ENCODE data around the gene TMEM59. TPM values are rescaled to one million over a fixed set of nuclear protein-coding genes. Genes with fewer than 3 reads are reported as not detected.

The TMEM59 gene
- total RNA-seq, 1 donor: 237 TPM

- no peak for TF ChIP-seq CTCF (IDR thresholded peaks at IDR 0.05; ENCODE audit: insufficient read depth, low read depth, low read length)
- no peak overlapping the region for H3K4me3 ChIP-seq (ENCODE audit: low read depth, low read length)
- no peak for DNase-seq (ENCODE audit: low read depth)
Measured at GRCh38 chr1:54012008-54012325, 41.0 kb downstream of the TMEM59 start.

GRCh38 chr1:54011316-54012007, 41.5 kb downstream of the TMEM59 start:
- no peak for DNase-seq (ENCODE audit: low read depth)

GRCh38 chr1:54010415-54011117, 42.4 kb downstream of the TMEM59 start:
- no peak for DNase-seq (ENCODE audit: low read depth)
- H3K4me3 ChIP-seq (ENCODE audit: low read depth, low read length): no peak overlapping the region
- no peak for TF ChIP-seq CTCF (IDR thresholded peaks at IDR 0.05; ENCODE audit: insufficient read depth, low read depth, low read length)

More at GRCh38 chr1:54011316-54012007, 41.5 kb downstream of the TMEM59 start:
- TF ChIP-seq CTCF (IDR thresholded peaks at IDR 0.05; ENCODE audit: insufficient read depth, low read depth, low read length): no peak
- H3K4me3 ChIP-seq (ENCODE audit: low read depth, low read length): no peak overlapping the region

- no peak for TF ChIP-seq CTCF (IDR thresholded peaks at IDR 0.05; ENCODE audit: insufficient read depth, low read depth, low read length)
- no peak for DNase-seq (ENCODE audit: low read depth)
- H3K4me3 ChIP-seq (ENCODE audit: low read depth, low read length): no peak overlapping the region
Measured at GRCh38 chr1:54009406-54009805, 43.6 kb downstream of the TMEM59 start.

- DNase-seq (ENCODE audit: low read depth): no peak
- no peak overlapping the region for H3K4me3 ChIP-seq (ENCODE audit: low read depth, low read length)
- TF ChIP-seq CTCF (IDR thresholded peaks at IDR 0.05; ENCODE audit: insufficient read depth, low read depth, low read length): no peak
Measured at GRCh38 chr1:54008876-54009275, 44.1 kb downstream of the TMEM59 start.

- no peak for TF ChIP-seq CTCF (IDR thresholded peaks at IDR 0.05; ENCODE audit: insufficient read depth, low read depth, low read length)
Measured at GRCh38 chr1:54007613-54008012, 45.4 kb downstream of the TMEM59 start.

More at GRCh38 chr1:54007613-54008012, 45.4 kb downstream of the TMEM59 start:
- no peak for DNase-seq (ENCODE audit: low read depth)
- H3K4me3 ChIP-seq (ENCODE audit: low read depth, low read length): no peak overlapping the region

Data from fibroblast of villous mesenchyme (primary cell).